Mesenteric fat pad (tissue), 1 donor: ENCODE results near the gene NDUFV2. TPM values are rescaled to one million over a fixed set of nuclear protein-coding genes. Genes with fewer than 3 reads are reported as not detected.

Experiments used
- total RNA-seq: library from RNA; stranded (reverse); fragmentation: NEBNext Ultra II Directional; extraction: Animal tissue kit (Norgen Biotek cat#: 25700); gene quantifications from one replicate; pipeline ENCODE4 v1.2.1, GENCODE V29; 2021
- donor health status: DM: yes; HTN: yes; CAD: no.

NDUFV2 gene
- total RNA-seq, 1 donor from 2014 or later, result 138 TPM

Other genes starting within 250 kb of the NDUFV2 start
- 65.8 TPM for gene ANKRD12, start 34.1 kb downstream of the NDUFV2 start, total RNA-seq
- gene TWSG1, start 232.1 kb downstream of the NDUFV2 start, total RNA-seq, result 20.4 TPM